NCI-H128 (cell line): ENCODE measurements around the gene GRM5.

ENCODE experiments used
- DNase-seq: peaks from one replicate; lab custom pipeline; 2025; ENCODE audit not compliant: unreplicated experiment; lab: John Stamatoyannopoulos, UW

The GRM5 gene

DNA sequence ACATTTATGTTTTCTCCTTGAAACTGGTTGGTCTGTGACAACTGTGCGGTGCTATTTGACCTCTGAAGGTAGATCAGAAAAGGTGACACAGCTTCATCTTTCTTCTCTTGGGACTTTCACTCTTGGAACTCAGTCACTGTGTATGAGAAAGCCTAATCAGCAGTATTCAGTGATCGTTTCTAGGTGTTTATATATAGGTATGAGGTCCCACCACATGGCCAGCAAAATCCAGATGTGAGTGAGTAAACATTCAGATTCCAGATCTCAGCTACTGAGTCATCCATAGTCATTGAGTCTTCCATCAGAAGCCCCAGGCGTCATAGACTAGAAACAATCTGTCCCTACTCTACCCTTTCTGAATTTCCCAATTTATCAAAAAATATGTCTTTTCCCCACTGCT, 610.9 kb downstream of the GRM5 start:
- DNase-seq = no peak
